Activated CD4-positive, alpha-beta T cell treated with anti-CD3 and anti-CD28 coated beads, Interleukin-2, amount 10 ng/mL, durations not matched to agents 7 days and 5 days (primary cell): ENCODE data around the gene DDX20. TPM values are rescaled to one million over a fixed set of nuclear protein-coding genes. Genes with fewer than 3 reads are reported as not detected.

ENCODE experiments used
- CTCF ChIA-PET: fragments of 350-600 bp; sonication (Branson Sonifier 250); formaldehyde crosslinking; loops from one replicate; lab custom pipeline; 2021; ENCODE audit warnings: antibody characterized with exemption; lab: Charles Lee
- POLR2A ChIA-PET: fragments of 350-600 bp; sonication (Branson Sonifier 250); formaldehyde crosslinking; loops from one replicate; lab custom pipeline; 2021; ENCODE audit warnings: antibody characterized with exemption; lab: Charles Lee
- DNase-seq: peaks from one replicate; pipeline ENCODE4 v3.0.0-alpha.2; 2020
- H3K27ac Mint-ChIP-seq: one replicate; pipeline ENCODE4 v1.8.0; 2021; ENCODE audit warnings: mild to moderate bottlenecking, moderate library complexity, mixed read lengths
- H3K27me3 Mint-ChIP-seq: one replicate; pipeline ENCODE4 v1.8.0; 2021; ENCODE audit warnings: mixed read lengths
- H3K36me3 Mint-ChIP-seq: one replicate; pipeline ENCODE4 v1.8.0; 2021; ENCODE audit warnings: low read depth, mixed read lengths
- H3K4me1 Mint-ChIP-seq: one replicate; pipeline ENCODE4 v1.8.0; 2021; ENCODE audit warnings: mixed read lengths
- H3K4me3 Mint-ChIP-seq: one replicate; pipeline ENCODE4 v1.8.0; 2021; ENCODE audit warnings: mild to moderate bottlenecking, moderate library complexity, mixed read lengths
- H3K9me3 Mint-ChIP-seq: one replicate; pipeline ENCODE4 v1.8.0; 2021; ENCODE audit warnings: mixed read lengths
- total RNA-seq, 2 experiments: library from RNA; stranded (reverse); gene quantifications; one replicate each; pipeline ENCODE4 v1.2.3, GENCODE V29; 2021

DDX20 gene
- total RNA-seq, 2 experiments from 2014 or later: 14.4 to 18.9 TPM

DNA sequence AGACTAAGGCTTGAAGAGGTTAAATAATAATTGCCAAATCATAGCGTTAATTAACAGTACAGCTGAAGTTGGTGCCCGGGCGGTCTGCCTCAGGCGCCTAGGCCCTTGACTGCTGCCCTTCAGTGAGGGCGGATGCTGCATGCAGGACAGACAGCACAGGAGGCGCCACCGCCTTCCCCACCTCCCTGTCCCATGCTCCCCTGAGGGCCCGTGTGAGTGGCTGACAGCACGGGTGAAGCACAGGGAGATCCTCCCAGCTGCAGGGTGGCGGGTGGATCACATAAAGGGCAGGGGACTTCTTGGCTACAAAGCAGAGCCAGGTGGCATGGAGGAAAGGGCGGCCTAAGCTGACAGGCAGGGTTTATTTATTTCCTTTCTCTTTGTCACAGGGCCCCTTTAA, 49.1 kb downstream of the DDX20 start:
- CTCF ChIA-PET: interaction anchor here (1.3 kb wide), 1 partner anchor 18 kb away, joined by 3 read pairs; no protein-coding TSS in a partner anchor
- Mint-ChIP-seq H3K27ac (no peak overlapping the region), H3K4me1 (no peaks in the 10 kb centered on the region), H3K4me3 (no peak overlapping the region), H3K27me3 (peaks cover 2% of the 10 kb centered on the region), H3K9me3 (no peaks in the 10 kb centered on the region), H3K36me3 (no peaks in the 10 kb centered on the region)
- DNase-seq: no peak
- POLR2A ChIA-PET: no interaction called here

DNA sequence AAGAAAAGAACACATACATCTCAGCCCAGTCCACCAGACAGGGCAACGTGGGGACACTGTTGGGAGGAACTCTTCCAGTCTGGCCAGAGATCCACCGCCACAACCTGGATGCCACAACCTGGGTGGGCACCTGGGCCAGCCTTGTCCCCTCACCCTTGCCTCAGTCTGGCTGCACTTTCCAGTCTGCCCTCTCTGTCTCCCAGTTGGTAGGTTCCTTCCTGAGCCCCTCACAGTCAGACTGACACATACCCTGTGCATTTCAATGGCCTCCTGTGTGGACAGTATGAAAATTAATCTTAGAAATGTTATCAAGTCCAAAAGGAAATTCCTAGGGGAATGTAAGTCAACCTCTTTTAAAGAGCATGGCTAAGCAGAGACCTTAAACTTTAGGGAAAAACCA, 49.5 kb downstream of the DDX20 start:
- H3K9me3 Mint-ChIP-seq: no peaks in the 10 kb centered on the region
- POLR2A ChIA-PET: no interaction called here
- H3K27ac Mint-ChIP-seq: no peak overlapping the region
- peaks cover 2% of the 10 kb centered on the region for H3K27me3 Mint-ChIP-seq
- no peak overlapping the region for H3K4me3 Mint-ChIP-seq
- no peaks in the 10 kb centered on the region for H3K36me3 Mint-ChIP-seq
- no peaks in the 10 kb centered on the region for H3K4me1 Mint-ChIP-seq
- CTCF ChIA-PET: no interaction called here
- no peak for DNase-seq

DNA sequence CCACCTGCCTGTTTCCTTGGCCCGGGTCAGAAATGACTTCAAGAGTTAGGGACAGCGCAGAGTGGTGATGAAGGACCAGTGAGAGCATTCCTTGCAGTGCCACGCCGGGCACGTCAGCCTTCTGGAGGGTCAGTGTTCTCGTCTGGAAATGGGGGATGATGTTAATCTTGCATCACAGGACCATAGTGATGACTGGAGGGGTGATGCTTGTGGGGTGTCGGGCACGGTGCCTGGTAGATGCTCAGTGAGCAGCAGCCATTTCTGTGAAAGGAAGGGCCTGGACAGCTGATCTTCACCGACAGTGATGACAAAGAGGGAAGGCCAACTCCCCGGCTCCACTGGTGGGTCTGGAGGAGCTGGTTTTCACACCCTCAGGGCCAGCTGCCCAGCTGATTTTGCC, 56.2 kb downstream of the DDX20 start:
- H3K27ac Mint-ChIP-seq: no peak overlapping the region
- CTCF ChIA-PET: no interaction called here
- POLR2A ChIA-PET: no interaction called here
- DNase-seq: no peak
- H3K27me3 Mint-ChIP-seq: peaks cover 2% of the 10 kb centered on the region
- H3K9me3 Mint-ChIP-seq: no peaks in the 10 kb centered on the region
- H3K4me1 Mint-ChIP-seq: no peaks in the 10 kb centered on the region
- no peaks in the 10 kb centered on the region for H3K36me3 Mint-ChIP-seq
- H3K4me3 Mint-ChIP-seq: no peak overlapping the region

GRCh38 chr1:111812306-111812705, 56.6 kb downstream of the DDX20 start:
- no peak overlapping the region for H3K27ac Mint-ChIP-seq
- H3K4me1 Mint-ChIP-seq: no peaks in the 10 kb centered on the region

DNA sequence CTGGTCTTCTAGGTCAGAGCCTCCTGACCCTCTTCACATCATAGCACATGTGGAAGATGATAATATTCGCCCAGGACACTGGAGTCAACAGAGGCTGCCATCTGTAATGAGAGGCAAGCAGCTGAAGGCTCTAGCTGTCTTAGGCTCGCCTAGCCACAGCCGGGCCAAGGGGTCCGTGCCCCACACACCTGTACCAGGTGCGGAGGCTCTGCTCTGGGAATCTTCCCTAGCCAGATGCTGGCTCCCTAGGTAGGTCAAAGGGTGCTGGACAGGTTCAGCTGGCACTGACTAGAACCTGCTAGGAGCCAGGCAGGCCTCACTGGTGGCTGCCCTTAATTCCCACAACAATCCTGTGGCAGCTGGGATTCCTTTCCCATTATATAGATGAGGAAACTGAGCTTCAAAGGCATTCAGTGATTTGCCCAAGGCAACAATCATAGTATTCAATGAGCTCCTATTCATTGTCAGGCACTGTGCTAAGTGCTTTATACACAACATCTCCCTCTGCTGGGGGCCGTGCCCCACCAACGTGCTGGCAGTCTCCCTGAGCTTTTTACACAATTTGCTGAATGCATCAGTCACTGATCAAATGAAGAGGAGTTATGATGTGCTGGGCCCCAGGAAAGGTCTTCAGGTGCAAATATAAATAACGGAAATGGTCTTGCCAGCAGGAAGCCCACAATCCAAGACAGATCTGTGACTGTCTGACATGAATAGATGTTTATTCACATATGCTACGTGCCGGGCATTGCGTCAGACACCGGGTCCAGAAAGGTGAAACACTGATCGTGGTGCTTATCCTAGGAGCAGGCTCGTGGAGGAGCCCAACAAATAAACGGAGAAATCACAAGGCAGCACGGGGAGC, 58.0 kb downstream of the DDX20 start:
- CTCF ChIA-PET: interaction anchor here (0.6 kb wide), 1 partner anchor 145 kb away, joined by 4 read pairs; no protein-coding TSS in a partner anchor
- no peaks in the 10 kb centered on the region for H3K9me3 Mint-ChIP-seq
- no peaks in the 10 kb centered on the region for H3K27me3 Mint-ChIP-seq
- POLR2A ChIA-PET: no interaction called here
- H3K4me3 Mint-ChIP-seq: no peak overlapping the region
- no peaks in the 10 kb centered on the region for H3K4me1 Mint-ChIP-seq
- DNase-seq: no peak
- H3K27ac Mint-ChIP-seq: no peak overlapping the region
- no peaks in the 10 kb centered on the region for H3K36me3 Mint-ChIP-seq

More at GRCh38 chr1:111812306-111812705, 56.6 kb downstream of the DDX20 start:
- POLR2A ChIA-PET: no interaction called here
- Mint-ChIP-seq H3K36me3 (no peaks in the 10 kb centered on the region), H3K9me3 (no peaks in the 10 kb centered on the region), H3K27me3 (peaks cover 2% of the 10 kb centered on the region), H3K4me3 (no peak overlapping the region)
- no peak for DNase-seq
- CTCF ChIA-PET: no interaction called here

- no peak overlapping the region for H3K4me3 Mint-ChIP-seq
- H3K27me3 Mint-ChIP-seq: no peaks in the 10 kb centered on the region
- CTCF ChIA-PET: interaction anchor here (0.6 kb wide), 1 partner anchor 145 kb away, joined by 4 read pairs; no protein-coding TSS in a partner anchor
- POLR2A ChIA-PET: no interaction called here
- no peaks in the 10 kb centered on the region for H3K4me1 Mint-ChIP-seq
- H3K27ac Mint-ChIP-seq: no peak overlapping the region
- no peaks in the 10 kb centered on the region for H3K36me3 Mint-ChIP-seq
- no peaks in the 10 kb centered on the region for H3K9me3 Mint-ChIP-seq
- DNase-seq: no peak
Observed at GRCh38 chr1:111814305-111814628, 58.6 kb downstream of the DDX20 start.

DNA sequence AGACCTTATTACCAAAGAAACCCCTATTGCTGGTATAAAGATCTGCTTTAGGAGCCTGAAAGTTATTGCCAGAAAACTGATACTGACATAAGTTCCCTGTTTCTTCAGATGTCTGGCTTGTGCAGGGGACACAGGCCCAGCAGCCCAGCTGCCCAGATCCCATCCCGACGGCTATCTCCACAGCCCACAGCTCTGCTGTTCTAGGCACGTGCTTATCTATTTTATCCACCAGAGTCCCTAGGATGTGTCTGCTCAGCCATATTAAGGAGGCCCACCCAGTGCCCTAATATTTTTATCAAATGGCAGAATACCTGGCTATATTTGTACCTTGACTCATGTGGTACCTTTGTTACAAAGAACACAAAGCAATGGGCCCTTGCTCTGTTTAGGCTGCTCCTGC, 58.9 kb downstream of the DDX20 start:
- ChIA-PET CTCF (no interaction called here), POLR2A (no interaction called here)
- H3K27ac Mint-ChIP-seq: no peak overlapping the region
- no peak overlapping the region for H3K4me3 Mint-ChIP-seq
- H3K36me3 Mint-ChIP-seq: no peaks in the 10 kb centered on the region
- H3K9me3 Mint-ChIP-seq: no peaks in the 10 kb centered on the region
- H3K27me3 Mint-ChIP-seq: no peaks in the 10 kb centered on the region
- no peaks in the 10 kb centered on the region for H3K4me1 Mint-ChIP-seq
- DNase-seq: no peak

Other genes with a start within 250 kb of the DDX20 start
- 100 to 1,000 TPM; 128 to 130 TPM for gene RAP1A, start 136.1 kb upstream of the DDX20 start, total RNA-seq
- gene INKA2, start 16.5 kb upstream of the DDX20 start, total RNA-seq: 1 to 10 TPM; 2.4 to 4.2 TPM
- gene KCND3, start 233.8 kb downstream of the DDX20 start, total RNA-seq: not detected